ENCODE data around the gene CCDC85C.
A peak's percentile ranks its signal among the peaks of the same experiment; 100 is the strongest.

The CCDC85C gene

GRCh38 chr14:99630202-99630601, 26.2 kb upstream of the CCDC85C start:
- DNase-seq (ENCODE audit: low read depth in 1 of 2, low spot score in 1 of 2) = no peak

GRCh38 chr14:99628887-99629618, 25.0 kb upstream of the CCDC85C start:
- DNase-seq (ENCODE audit: low read depth in 1 of 2, low spot score in 1 of 2) = peak; percentile 37 to 45

- no peak for DNase-seq (ENCODE audit: low read depth in 1 of 2, low spot score in 1 of 2)
Observed at GRCh38 chr14:99627510-99628381, 23.7 kb upstream of the CCDC85C start.

GRCh38 chr14:99627100-99627499, 23.1 kb upstream of the CCDC85C start:
- DNase-seq (ENCODE audit: low read depth in 1 of 2, low spot score in 1 of 2) = no peak

GRCh38 chr14:99626041-99626648, 22.1 kb upstream of the CCDC85C start:
- DNase-seq (ENCODE audit: low read depth in 1 of 2, low spot score in 1 of 2) = no peak

- no peak for DNase-seq (ENCODE audit: low read depth in 1 of 2, low spot score in 1 of 2)
Observed at GRCh38 chr14:99625476-99625875, 21.5 kb upstream of the CCDC85C start.

- DNase-seq (ENCODE audit: low read depth in 1 of 2, low spot score in 1 of 2) = no peak
Observed at GRCh38 chr14:99624971-99625370, 21.0 kb upstream of the CCDC85C start.

- DNase-seq (ENCODE audit: low read depth in 1 of 2, low spot score in 1 of 2) = no peak
Observed at GRCh38 chr14:99624024-99624423, 20.0 kb upstream of the CCDC85C start.

GRCh38 chr14:99621948-99622347, 17.9 kb upstream of the CCDC85C start:
- no peak for DNase-seq (ENCODE audit: low read depth in 1 of 2, low spot score in 1 of 2)

- DNase-seq (ENCODE audit: low read depth in 1 of 2, low spot score in 1 of 2) = no peak
Observed at GRCh38 chr14:99619835-99620834, 16.1 kb upstream of the CCDC85C start.

- DNase-seq (ENCODE audit: low read depth in 1 of 2, low spot score in 1 of 2) = no peak
Observed at GRCh38 chr14:99616832-99617800, 13.1 kb upstream of the CCDC85C start.

GRCh38 chr14:99615497-99616157, 11.6 kb upstream of the CCDC85C start:
- no peak for DNase-seq (ENCODE audit: low read depth in 1 of 2, low spot score in 1 of 2)

GRCh38 chr14:99612738-99613330, 8.8 kb upstream of the CCDC85C start:
- DNase-seq (ENCODE audit: low read depth in 1 of 2, low spot score in 1 of 2) = no peak

- no peak for DNase-seq (ENCODE audit: low read depth in 1 of 2, low spot score in 1 of 2)
Observed at GRCh38 chr14:99612071-99612737, 8.2 kb upstream of the CCDC85C start.

GRCh38 chr14:99611646-99612045, 7.6 kb upstream of the CCDC85C start:
- no peak for DNase-seq (ENCODE audit: low read depth in 1 of 2, low spot score in 1 of 2)

- no peak for DNase-seq (ENCODE audit: low read depth in 1 of 2, low spot score in 1 of 2)
Observed at GRCh38 chr14:99609245-99610170, 5.5 kb upstream of the CCDC85C start.

GRCh38 chr14:99608591-99608990, 4.6 kb upstream of the CCDC85C start:
- DNase-seq (ENCODE audit: low read depth in 1 of 2, low spot score in 1 of 2) = no peak
